ENCODE data around the gene ZNF667. TPM values are rescaled to one million over a fixed set of nuclear protein-coding genes. Genes with fewer than 3 reads are reported as not detected.

The ZNF667 gene
- total RNA-seq, 1 donor from 2014 or later, result 2.5 TPM

DNA sequence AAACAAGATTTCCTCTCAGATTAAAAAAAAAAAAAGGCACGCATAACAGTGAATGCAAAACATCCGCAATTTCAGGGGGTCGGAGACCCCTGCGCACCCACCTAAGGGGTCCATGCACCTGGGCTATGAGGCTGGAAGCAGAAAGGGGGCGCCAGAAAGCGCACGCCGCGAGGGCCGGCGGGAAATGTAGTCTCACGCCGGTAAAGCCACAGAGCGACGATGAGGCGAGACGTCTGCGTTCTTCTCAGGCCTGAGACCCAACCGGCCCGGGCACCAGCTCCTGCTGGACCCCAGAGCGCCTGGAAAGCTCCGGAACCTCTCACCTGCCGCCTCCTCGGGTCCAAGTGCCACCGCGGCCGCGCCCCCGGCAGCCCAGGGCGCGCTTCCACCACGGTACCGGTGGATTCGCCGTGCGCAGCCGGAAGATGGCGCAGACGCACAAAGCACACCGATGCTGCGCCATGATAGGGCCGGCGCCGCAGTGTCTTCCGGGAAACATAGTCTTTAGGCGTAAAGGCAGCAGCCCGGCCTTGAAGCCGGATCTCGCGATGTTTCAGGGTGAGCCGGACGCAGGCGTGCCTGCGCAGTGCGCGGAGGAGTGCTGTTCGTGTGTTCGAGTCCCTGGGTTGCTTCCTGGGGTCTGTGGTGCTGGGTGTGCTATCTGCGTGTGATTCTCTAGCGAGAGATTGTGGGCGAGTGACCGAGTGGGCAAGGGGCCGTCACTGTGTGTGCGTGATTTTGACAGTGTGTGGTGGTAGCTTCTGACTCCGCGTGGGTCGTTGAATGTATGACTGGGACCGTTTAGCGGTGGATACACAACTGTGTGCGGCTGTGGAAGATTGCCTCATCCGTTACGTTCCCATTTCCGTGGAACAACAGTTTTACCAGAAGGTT, 83.8 kb downstream of the ZNF667 start, which contains the start of gene ZNF582:
Gene ZNF582, minus strand, starts transcription at position 416 of the 894 bp plus-strand sequence. CDS start 1,782 bp downstream, outside the sequence.
- DNase-seq (ENCODE audit: low read depth, low spot score), result peak; percentile 89

Other genes starting within 250 kb of the ZNF667 start
- 0.21 and 0.46 TPM in 2 replicates for gene EDDM13, start 204.6 kb downstream of the ZNF667 start, total RNA-seq
- gene ZSCAN5A, start 162.5 kb downstream of the ZNF667 start, total RNA-seq, result 5.1 and 7.3 TPM in 2 replicates
- gene ZNF582, start 83.8 kb downstream of the ZNF667 start, total RNA-seq, result 1.7 and 2.3 TPM in 2 replicates
- 3.2 and 6.3 TPM in 2 replicates for gene ZNF583, start 73.0 kb downstream of the ZNF667 start, total RNA-seq
- 1.8 and 2.9 TPM in 2 replicates for gene ZNF471, start 30.5 kb upstream of the ZNF667 start, total RNA-seq
- gene ZFP28, start 61.6 kb upstream of the ZNF667 start, total RNA-seq, result 5.1 and 10.4 TPM in 2 replicates
- 3.6 and 5.3 TPM in 2 replicates for gene ZNF470, start 90.1 kb upstream of the ZNF667 start, total RNA-seq
- gene ZNF71, start 118.0 kb upstream of the ZNF667 start, total RNA-seq, result 10.8 and 12.4 TPM in 2 replicates
- 0.14 and 0.26 TPM in 2 replicates for gene SMIM17, start 165.8 kb upstream of the ZNF667 start, total RNA-seq
- 0.07 and 0.78 TPM in 2 replicates for gene ZNF835, start 194.4 kb upstream of the ZNF667 start, total RNA-seq